NK-92 (cell line): ENCODE measurements around the gene CACNG5.

Source experiments
- DNase-seq: peaks from one replicate; lab custom pipeline; 2025; ENCODE audit not compliant: unreplicated experiment; lab: John Stamatoyannopoulos, UW

Gene CACNG5

GRCh38 chr17:66848496-66848895, 13.6 kb downstream of the CACNG5 start:
- no peak for DNase-seq

- DNase-seq, result no peak
These were observed 14.2 kb downstream of the CACNG5 start for GRCh38 chr17:66849032-66849655.

- no peak for DNase-seq
These were observed 15.1 kb downstream of the CACNG5 start for GRCh38 chr17:66849851-66850580.

GRCh38 chr17:66850692-66851091, 15.8 kb downstream of the CACNG5 start:
- no peak for DNase-seq

GRCh38 chr17:66855204-66855603, 20.3 kb downstream of the CACNG5 start:
- DNase-seq, result no peak

GRCh38 chr17:66858226-66859083, 23.5 kb downstream of the CACNG5 start:
- no peak for DNase-seq

GRCh38 chr17:66859353-66859752, 24.4 kb downstream of the CACNG5 start:
- no peak for DNase-seq

GRCh38 chr17:66860204-66860603, 25.3 kb downstream of the CACNG5 start:
- DNase-seq, result no peak

- DNase-seq, result no peak
These were observed 28.9 kb downstream of the CACNG5 start for GRCh38 chr17:66863820-66864219.

GRCh38 chr17:66865151-66865550, 30.2 kb downstream of the CACNG5 start:
- DNase-seq, result no peak

- no peak for DNase-seq
These were observed 39.0 kb downstream of the CACNG5 start for GRCh38 chr17:66873962-66874361.

GRCh38 chr17:66884931-66885330, 50.0 kb downstream of the CACNG5 start:
- DNase-seq, result no peak

GRCh38 chr17:66885417-66885816, 50.5 kb downstream of the CACNG5 start:
- DNase-seq, result no peak

GRCh38 chr17:66889480-66890230, 54.7 kb downstream of the CACNG5 start:
- no peak for DNase-seq

- no peak for DNase-seq
These were observed 57.3 kb downstream of the CACNG5 start for GRCh38 chr17:66892246-66892645.

- DNase-seq, result no peak
These were observed 58.5 kb downstream of the CACNG5 start for GRCh38 chr17:66893382-66893781.

GRCh38 chr17:66893863-66894262, 58.9 kb downstream of the CACNG5 start:
- DNase-seq, result no peak

GRCh38 chr17:66897141-66897540, 62.2 kb downstream of the CACNG5 start:
- no peak for DNase-seq

GRCh38 chr17:66898536-66898935, 63.6 kb downstream of the CACNG5 start:
- DNase-seq, result no peak

- no peak for DNase-seq
These were observed 65.5 kb downstream of the CACNG5 start for GRCh38 chr17:66900126-66901010.
